Hepatocyte (in vitro differentiated cells): ENCODE results near the gene APOOL. TPM values are rescaled to one million over a fixed set of nuclear protein-coding genes. Genes with fewer than 3 reads are reported as not detected.

Source experiments
- DNase-seq: peaks from one replicate; pipeline ENCODE4 v3.0.0-alpha.2; 2016; ENCODE audit warnings: low spot score
- H2AFZ ChIP-seq: fragments of 200-600 bp; sonication (generic); 2 replicates; pipeline ENCODE4 v1.6.0; 2016; ENCODE audit warnings: antibody characterized with exemption, mild to moderate bottlenecking
- H3K27ac ChIP-seq: fragments of 200-600 bp; sonication (generic); 2 replicates; pipeline ENCODE4 v1.5.1; 2016; ENCODE audit warnings: mild to moderate bottlenecking
- H3K27me3 ChIP-seq: fragments of 200-600 bp; sonication (generic); 2 replicates; pipeline ENCODE4 v1.6.1; 2016
- H3K36me3 ChIP-seq: fragments of 200-600 bp; sonication (generic); replicated peaks from 2 replicates; pipeline ENCODE4 v1.5.1; 2016; ENCODE audit warnings: low read depth; ENCODE audit not compliant: insufficient read depth
- H3K4me1 ChIP-seq: fragments of 200-600 bp; sonication (generic); 2 replicates; pipeline ENCODE4 v1.5.1; 2016; ENCODE audit warnings: mild to moderate bottlenecking, moderate library complexity; ENCODE audit not compliant: insufficient read depth
- H3K4me2 ChIP-seq: fragments of 200-600 bp; sonication (generic); 2 replicates; pipeline ENCODE4 v1.6.0; 2016
- H3K4me3 ChIP-seq: fragments of 200-600 bp; sonication (generic); 2 replicates; pipeline ENCODE4 v1.5.1; 2016; ENCODE audit warnings: mild to moderate bottlenecking
- H3K79me2 ChIP-seq: fragments of 200-600 bp; sonication (generic); 2 replicates; pipeline ENCODE4 v1.6.0; 2017; ENCODE audit warnings: mild to moderate bottlenecking
- H3K9me2 ChIP-seq: fragments of 200-600 bp; sonication (generic); replicated peaks from 2 replicates; pipeline ENCODE4 v1.6.0; 2017; ENCODE audit warnings: mild to moderate bottlenecking; ENCODE audit not compliant: insufficient read depth
- H3K9me3 ChIP-seq: fragments of 200-600 bp; sonication (generic); 2 replicates; pipeline ENCODE4 v1.5.1; 2016; ENCODE audit warnings: low read depth, mild to moderate bottlenecking
- H4K20me1 ChIP-seq: fragments of 200-600 bp; sonication (generic); 2 replicates; pipeline ENCODE4 v1.6.0; 2016; ENCODE audit warnings: mild to moderate bottlenecking; ENCODE audit not compliant: insufficient read depth, poor library complexity, severe bottlenecking
- CTCF ChIP-seq: fragments of 200-600 bp; sonication (generic); IDR thresholded peaks from 2 replicates; pipeline ENCODE4 v1.5.1; 2016; ENCODE audit warnings: antibody characterized with exemption, mild to moderate bottlenecking; ENCODE audit not compliant: poor library complexity
- EZH2 ChIP-seq: fragments of 200-600 bp; sonication (generic); IDR thresholded peaks from 2 replicates; pipeline ENCODE4 v1.6.1; 2016; ENCODE audit warnings: antibody characterized with exemption, mild to moderate bottlenecking, borderline replicate concordance
- EZH2phosphoT487 ChIP-seq: fragments of 200-600 bp; sonication (generic); IDR thresholded peaks from one replicate; pipeline ENCODE4 v1.6.1; 2018; ENCODE audit warnings: antibody characterized with exemption, mild to moderate bottlenecking, low read depth, moderate library complexity; ENCODE audit not compliant: unreplicated experiment, severe bottlenecking
- WGBS: methylation state at CpG from one replicate; pipeline ENCODE4 v1.1.6; 2016; ENCODE audit warnings: low lambda C conversion rate; ENCODE audit errors: missing lambda C conversion rate; 5-methylcytosine and 5-hydroxymethylcytosine counted together
- polyA plus RNA-seq: library from polyadenylated mRNA; unstranded; fragments of >200 nt; fragmentation: Nextera tagmentation; extraction: Ambion mirVana; gene quantifications from 2 replicates; pipeline ENCODE4 v1.2.1, GENCODE V29; 2016
- total RNA-seq: library from RNA; depleted of rRNA; stranded (reverse); fragments of >200 nt; gene quantifications from 2 replicates; pipeline ENCODE4 v1.2.3, GENCODE V29; 2014

APOOL gene
- total and polyA plus RNA-seq, 2 experiments from 2014 or later: 5.7 to 23.7 TPM

DNA sequence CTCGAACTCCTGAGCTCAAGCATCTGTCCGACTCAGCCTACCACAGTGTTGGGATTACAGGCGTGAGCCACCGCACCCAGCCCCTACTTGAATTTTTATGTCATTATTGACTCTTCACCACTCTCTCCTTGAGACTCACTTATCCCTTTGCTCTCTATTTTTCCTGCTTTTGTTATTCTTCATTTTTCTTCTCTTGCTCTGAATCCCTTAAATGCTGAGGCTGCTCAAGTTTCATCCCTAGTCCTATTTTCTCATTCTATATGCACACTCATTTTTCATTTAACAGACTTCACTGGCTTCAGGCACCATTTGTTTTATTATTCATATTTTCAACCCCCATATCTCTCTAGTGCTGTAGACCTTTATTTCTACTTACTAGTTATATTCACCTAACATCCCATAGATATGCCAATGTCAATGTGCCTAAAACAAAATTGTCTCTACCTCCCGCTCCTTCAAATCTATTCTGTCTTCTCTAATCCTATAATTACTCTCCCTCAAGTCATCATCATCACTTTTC lies 85.7 kb downstream of the APOOL start:
- Histone ChIP-seq H3K4me1 (no peaks in the 10 kb centered on the region), H2AFZ (no peak overlapping the region), H3K79me2 (no peaks in the 10 kb centered on the region), H3K4me3 (no peak overlapping the region), H4K20me1 (no peaks in the 10 kb centered on the region), H3K27me3 (no peaks in the 10 kb centered on the region), H3K9me3 (no peaks in the 10 kb centered on the region), H3K4me2 (no peak overlapping the region), H3K36me3 (no peaks in the 10 kb centered on the region), H3K27ac (no peak overlapping the region), H3K9me2 (no peaks in the 10 kb centered on the region)
- no peak for DNase-seq
- 85% methylated on average over 5 of the region's 5 CpGs for WGBS
- TF ChIP-seq EZH2phosphoT487: no peak
- no peak for TF ChIP-seq CTCF
- no peak for TF ChIP-seq EZH2

DNA sequence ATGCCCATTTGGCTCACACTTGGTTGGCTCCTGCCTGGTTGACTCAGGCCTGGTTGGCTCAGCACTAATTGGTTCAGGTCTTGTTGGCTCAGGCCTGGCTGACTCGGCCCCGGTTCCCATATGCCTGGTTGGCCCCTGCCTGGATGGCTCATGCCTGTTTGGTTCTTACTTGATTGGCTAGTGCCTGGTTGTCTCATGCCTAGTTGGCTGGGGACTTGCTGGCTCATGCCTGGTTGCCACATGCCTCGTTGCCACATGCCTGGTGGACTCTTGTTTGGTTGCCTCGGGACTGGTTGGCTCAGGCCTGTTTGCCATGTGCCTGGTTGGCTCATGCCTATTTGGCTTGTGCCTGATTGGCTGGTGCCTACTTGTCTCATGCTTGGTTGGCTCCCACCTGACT lies 103.7 kb downstream of the APOOL start:
- Histone ChIP-seq H3K27ac (no peak overlapping the region), H3K4me1 (no peaks in the 10 kb centered on the region), H3K27me3 (no peaks in the 10 kb centered on the region), H3K9me2 (no peaks in the 10 kb centered on the region), H3K9me3 (no peaks in the 10 kb centered on the region), H3K4me3 (no peak overlapping the region), H2AFZ (no peak overlapping the region), H3K79me2 (no peaks in the 10 kb centered on the region), H3K36me3 (no peaks in the 10 kb centered on the region), H4K20me1 (no peaks in the 10 kb centered on the region), H3K4me2 (no peak overlapping the region)
- TF ChIP-seq EZH2phosphoT487: no peak
- no peak for TF ChIP-seq CTCF
- TF ChIP-seq EZH2: no peak
- WGBS: 90% methylated on average over 4 of the region's 4 CpGs
- DNase-seq: no peak

GRCh38 chrX:85108165-85108564 lies 104.5 kb downstream of the APOOL start:
- Histone ChIP-seq H3K27ac (no peak overlapping the region), H3K4me1 (no peaks in the 10 kb centered on the region), H3K79me2 (no peaks in the 10 kb centered on the region), H2AFZ (no peak overlapping the region), H3K9me3 (no peaks in the 10 kb centered on the region), H3K9me2 (no peaks in the 10 kb centered on the region), H3K4me3 (no peak overlapping the region), H3K27me3 (no peaks in the 10 kb centered on the region), H3K4me2 (no peak overlapping the region), H4K20me1 (no peaks in the 10 kb centered on the region), H3K36me3 (no peaks in the 10 kb centered on the region)
- 89% methylated on average over 2 of the region's 2 CpGs for WGBS
- no peak for DNase-seq
- TF ChIP-seq EZH2phosphoT487 (no peak), EZH2 (no peak), CTCF (no peak)

GRCh38 chrX:85109235-85109634 lies 105.6 kb downstream of the APOOL start:
- no peak overlapping the region for H3K4me3 ChIP-seq
- H2AFZ ChIP-seq: no peak overlapping the region
- H3K4me2 ChIP-seq: no peak overlapping the region
- TF ChIP-seq EZH2phosphoT487 (no peak), CTCF (no peak), EZH2 (no peak)
- H4K20me1 ChIP-seq: no peaks in the 10 kb centered on the region
- no peaks in the 10 kb centered on the region for H3K4me1 ChIP-seq
- WGBS: 59% methylated on average over 8 of the region's 8 CpGs
- H3K79me2 ChIP-seq: no peaks in the 10 kb centered on the region
- DNase-seq: no peak
- no peaks in the 10 kb centered on the region for H3K9me2 ChIP-seq
- no peak overlapping the region for H3K27ac ChIP-seq
- H3K27me3 ChIP-seq: no peaks in the 10 kb centered on the region
- H3K9me3 ChIP-seq: no peaks in the 10 kb centered on the region
- H3K36me3 ChIP-seq: no peaks in the 10 kb centered on the region
